AML-193 (cell line): Measurements from ENCODE around the gene PKD1.
"Not testable (repeated sequence)": the region's sequence is repeated elsewhere in the genome, so short reads cannot be mapped to it uniquely, and the experiment has no call there.

ENCODE experiments used
- DNase-seq, 2 experiments: peaks; one replicate each; lab custom pipeline; 2025; lab: John Stamatoyannopoulos, UW

The PKD1 gene

GRCh38 chr16:2124377-2124693 lies 11.4 kb downstream of the PKD1 start:
- DNase-seq, result not testable (repeated sequence)

GRCh38 chr16:2123706-2124376 lies 11.9 kb downstream of the PKD1 start:
- DNase-seq, result not testable (repeated sequence)

- DNase-seq, result not testable (repeated sequence)
Observed at GRCh38 chr16:2122934-2123683, 12.6 kb downstream of the PKD1 start.

GRCh38 chr16:2122429-2122828 lies 13.3 kb downstream of the PKD1 start:
- no peak for DNase-seq

- DNase-seq, result no peak
Observed at GRCh38 chr16:2121853-2122252, 13.8 kb downstream of the PKD1 start.

GRCh38 chr16:2121325-2121724 lies 14.4 kb downstream of the PKD1 start:
- DNase-seq, result not testable (repeated sequence)

- not testable (repeated sequence) for DNase-seq
Observed at GRCh38 chr16:2117960-2118722, 17.6 kb downstream of the PKD1 start.

GRCh38 chr16:2117341-2117740 lies 18.4 kb downstream of the PKD1 start:
- not testable (repeated sequence) for DNase-seq

GRCh38 chr16:2116428-2116827 lies 19.3 kb downstream of the PKD1 start:
- DNase-seq, result not testable (repeated sequence)

- DNase-seq, result no peak
Observed at GRCh38 chr16:2115591-2115973, 20.1 kb downstream of the PKD1 start.

GRCh38 chr16:2114885-2115590 lies 20.7 kb downstream of the PKD1 start:
- not testable (repeated sequence) for DNase-seq

GRCh38 chr16:2114225-2114624 lies 21.5 kb downstream of the PKD1 start:
- DNase-seq, result not testable (repeated sequence)

- not testable (repeated sequence) for DNase-seq
Observed at GRCh38 chr16:2112539-2113106, 23.1 kb downstream of the PKD1 start.

- DNase-seq, result not testable (repeated sequence)
Observed at GRCh38 chr16:2111412-2112335, 24.0 kb downstream of the PKD1 start.

GRCh38 chr16:2111009-2111353 lies 24.7 kb downstream of the PKD1 start:
- not testable (repeated sequence) for DNase-seq

- DNase-seq, result not testable (repeated sequence)
Observed at GRCh38 chr16:2110332-2111008, 25.2 kb downstream of the PKD1 start.

- not testable (repeated sequence) for DNase-seq
Observed at GRCh38 chr16:2109872-2110271, 25.8 kb downstream of the PKD1 start.

- DNase-seq, result not testable (repeated sequence)
Observed at GRCh38 chr16:2109271-2109580, 26.5 kb downstream of the PKD1 start.

- DNase-seq, result not testable (repeated sequence)
Observed at GRCh38 chr16:2108446-2109270, 27.0 kb downstream of the PKD1 start.

GRCh38 chr16:2107791-2108125 lies 27.9 kb downstream of the PKD1 start:
- DNase-seq, result not testable (repeated sequence)
